UCSD-AML1 (cell line): ENCODE results near the gene TWIST2.

Experiments
- DNase-seq: peaks from one replicate; lab custom pipeline; 2025; ENCODE audit not compliant: unreplicated experiment; lab: John Stamatoyannopoulos, UW

Gene TWIST2

DNA sequence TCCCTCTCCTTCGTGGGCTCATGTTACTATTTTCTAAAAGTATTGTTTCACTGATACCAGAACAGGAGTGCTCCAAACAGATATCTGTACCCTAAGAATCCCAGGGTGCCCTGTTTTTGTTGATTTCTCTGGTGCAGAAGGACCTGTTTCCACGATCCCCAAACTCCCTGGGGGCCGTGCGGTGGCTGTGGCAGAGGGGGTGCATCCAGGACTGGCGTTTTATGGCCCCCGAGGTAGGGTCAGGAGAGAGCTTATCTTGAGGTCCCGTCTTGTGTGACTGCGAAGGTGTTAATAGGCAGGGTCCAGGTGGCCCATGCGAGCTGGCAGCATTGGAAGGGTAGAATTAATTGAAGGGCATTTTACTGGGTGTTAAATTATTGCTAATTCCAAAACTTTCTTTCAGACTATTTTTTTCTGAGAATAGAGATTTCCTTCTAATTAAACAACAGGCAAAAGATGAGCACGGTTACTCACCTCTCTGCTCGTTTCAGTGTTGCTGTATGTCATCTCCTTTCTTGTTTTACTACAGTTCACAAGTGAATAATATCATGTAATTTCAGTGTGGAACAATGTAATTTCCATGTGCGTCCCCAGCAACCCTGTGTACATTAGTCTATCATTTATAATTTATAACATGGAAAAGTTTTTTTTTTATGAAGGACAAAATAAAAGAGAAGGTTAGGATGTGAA, 8.2 kb downstream of the TWIST2 start:
- no peak for DNase-seq

DNA sequence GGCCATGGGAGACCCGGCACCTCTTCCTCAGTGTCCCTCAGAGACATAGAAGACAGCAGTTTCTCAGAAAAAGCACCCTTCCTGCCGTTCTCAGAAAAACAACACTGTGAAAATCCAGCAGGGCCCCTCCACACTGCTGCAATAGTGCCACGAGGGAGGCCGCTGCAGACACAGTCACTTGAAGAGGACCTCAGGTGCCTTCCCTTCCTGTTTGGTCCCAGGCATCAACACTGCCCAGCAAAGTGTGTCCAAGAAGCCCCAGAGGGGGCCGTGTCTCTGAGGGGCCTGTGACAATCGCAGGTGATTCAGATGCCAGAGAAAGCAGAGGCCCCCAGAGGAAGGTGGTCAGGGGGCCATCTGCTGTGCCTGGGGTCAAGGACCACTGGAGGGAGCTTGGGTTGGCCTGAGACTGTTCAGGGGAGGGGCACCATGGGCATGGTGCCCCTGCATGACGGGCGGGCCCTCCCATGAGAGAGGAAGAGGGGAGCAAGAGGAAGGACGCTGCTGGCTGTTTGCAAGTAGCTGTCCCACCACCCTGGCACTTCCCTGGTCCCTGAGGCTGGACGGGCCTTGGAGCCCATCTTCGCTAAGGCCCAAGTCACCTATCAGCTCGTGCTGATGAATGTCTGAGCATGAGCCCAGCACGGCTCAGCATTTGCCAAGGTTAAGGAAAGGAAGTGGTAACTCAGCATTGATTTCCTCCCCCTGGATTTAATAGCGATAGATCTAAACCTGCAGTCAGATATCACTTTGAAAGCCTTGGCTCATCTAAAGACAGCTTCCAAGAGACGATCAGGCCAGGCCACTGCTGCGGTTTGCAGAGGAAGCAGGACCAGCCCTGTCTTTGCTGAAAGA, 9.1 kb downstream of the TWIST2 start:
- DNase-seq = no peak

DNA sequence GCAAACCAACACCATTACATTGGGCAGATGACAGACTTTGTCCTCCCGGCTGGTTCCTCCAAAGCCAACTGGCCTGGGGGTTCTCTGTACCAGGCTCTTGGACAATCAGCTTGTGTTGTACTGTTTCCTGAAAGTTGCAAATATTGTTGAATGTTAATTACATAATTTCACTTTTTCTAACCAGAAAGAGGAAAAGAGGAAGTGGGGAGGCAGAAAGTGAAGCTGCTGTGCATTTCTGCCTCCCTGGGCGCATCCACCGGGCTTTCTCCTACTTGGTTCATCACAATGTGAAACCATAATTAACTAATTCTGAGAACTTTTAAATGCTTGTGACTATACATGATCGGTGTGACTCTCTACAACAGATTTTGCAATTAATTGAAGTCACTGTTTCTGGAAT, 10.1 kb downstream of the TWIST2 start:
- DNase-seq = no peak

DNA sequence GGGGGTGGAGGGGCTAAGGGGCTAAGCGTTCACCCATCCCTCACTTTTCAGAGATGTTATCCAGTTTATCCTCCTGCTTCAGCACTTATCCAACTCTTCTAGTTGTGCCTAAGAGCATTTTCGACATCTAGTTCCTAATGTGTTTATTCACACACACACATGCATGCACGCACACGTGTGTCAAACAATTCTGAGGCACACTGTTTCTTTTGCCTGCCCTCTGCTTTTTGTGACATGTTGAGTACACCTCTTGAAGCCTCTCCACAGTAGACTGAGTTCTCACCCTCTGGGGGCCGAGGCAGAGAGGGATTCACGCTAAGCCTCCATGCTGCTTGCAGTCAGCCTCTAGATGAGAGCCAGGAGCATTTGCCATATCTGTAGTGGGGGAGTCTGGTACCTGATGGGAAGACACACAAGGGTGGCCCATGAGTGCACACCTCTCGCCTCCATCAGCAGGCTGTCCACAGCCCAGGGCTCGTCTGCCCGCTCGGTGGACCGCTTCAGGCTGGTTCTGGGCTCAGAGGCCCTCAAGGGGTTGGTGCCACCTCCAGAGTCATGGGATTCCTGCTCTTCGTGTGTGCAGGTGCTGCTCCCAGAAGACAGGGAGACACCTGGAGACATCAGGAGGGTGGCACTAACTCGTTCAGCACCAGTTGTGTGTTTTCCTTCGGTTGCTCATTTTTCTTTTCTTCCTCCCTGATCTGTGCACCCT, 11.9 kb downstream of the TWIST2 start:
- no peak for DNase-seq

DNA sequence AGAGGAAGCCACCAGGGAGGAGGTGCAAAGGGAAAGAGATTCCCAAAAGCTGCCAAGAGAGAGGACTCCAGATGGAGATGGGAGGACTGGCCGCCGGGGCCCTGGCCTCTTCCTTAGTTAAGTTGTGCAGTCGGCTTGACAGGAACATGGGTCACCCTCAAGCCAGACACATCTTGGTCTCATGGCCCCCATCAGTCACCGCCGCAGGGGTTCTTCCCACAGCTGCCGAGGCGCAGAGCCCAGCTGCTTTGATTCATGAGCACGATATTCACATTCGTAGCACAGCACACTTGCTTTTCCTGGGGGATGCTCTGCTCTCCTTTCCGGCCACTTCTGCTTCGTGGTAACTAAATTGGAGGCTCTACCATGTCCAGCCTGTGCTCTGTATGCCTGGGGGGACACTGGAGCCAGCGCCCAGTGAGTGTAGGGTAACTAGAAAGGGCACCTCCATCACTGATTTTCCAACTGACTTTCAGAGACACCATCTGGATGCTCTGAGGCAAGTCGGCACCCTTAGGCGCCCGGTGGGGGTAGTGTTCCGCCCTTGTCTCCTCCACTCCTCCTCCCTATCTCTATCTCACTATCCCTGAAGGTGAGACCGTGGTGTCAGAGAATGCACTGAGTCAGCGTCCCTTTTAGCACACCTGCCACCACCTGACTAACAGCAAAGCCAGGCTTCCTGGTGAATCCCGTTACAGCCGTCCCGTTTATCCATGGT, 13.3 kb downstream of the TWIST2 start:
- DNase-seq = no peak

DNA sequence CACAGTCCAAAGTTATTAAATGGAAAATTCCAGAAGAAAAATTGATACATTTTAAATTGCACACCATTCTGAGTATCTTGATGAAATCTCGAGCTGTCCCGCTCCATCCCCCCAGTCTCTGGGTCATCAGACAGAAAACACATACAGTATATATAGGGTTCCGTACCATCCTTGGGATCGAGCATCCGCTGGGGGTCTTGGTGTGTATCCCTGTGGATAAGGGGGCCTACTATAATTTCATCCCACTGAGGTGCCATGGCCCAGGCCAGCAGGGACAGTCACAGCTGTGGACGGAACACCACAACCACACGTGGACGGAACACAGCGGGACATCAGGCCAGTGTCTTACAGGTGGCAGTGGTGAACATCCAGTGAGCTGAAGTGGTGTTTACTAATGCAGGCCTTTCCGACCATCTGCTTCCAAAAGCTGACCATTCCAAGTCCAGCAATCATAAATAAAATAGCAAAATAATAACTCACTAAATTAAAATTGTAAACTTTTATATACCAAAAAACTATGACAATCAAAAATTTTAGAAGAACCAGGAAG, 14.0 kb downstream of the TWIST2 start:
- DNase-seq = no peak

DNA sequence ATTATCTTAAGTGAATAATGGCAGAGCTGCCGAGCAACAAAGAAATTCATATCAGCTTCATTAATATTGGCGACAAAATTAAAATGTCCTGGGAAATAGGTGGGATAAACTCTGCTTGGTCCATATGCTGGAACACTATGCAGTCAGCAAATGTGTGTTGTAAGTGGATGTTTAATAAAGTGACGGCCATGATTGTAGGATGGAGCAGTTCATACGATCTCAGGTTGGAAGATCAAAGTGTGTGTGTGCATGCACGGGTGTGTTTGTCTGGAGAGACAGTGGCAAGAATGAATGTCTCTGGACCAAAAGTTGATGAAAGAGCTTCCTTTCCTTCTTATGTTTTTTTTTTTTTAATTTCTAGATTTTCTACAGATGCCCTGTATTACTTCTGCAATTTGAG, 14.8 kb downstream of the TWIST2 start:
- DNase-seq = no peak

DNA sequence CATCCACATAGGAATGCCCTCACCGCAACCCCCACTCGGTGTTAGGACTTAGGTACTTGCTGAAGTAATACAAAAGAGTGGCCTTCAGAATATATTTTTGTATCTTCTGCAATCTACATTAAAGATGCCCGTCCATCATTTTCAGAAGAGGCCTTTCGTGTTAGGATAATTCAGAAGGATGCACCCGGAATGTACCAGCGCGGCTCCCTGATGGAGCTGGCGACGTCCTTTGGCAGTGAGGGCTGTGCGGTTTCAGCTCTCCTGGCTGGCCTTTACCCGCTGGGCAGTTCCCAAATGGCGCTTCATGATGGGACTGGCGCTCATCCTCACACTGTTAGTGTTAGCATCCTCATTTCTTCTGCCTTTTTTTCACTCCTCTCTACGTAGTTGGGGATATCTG, 15.3 kb downstream of the TWIST2 start:
- DNase-seq = no peak

DNA sequence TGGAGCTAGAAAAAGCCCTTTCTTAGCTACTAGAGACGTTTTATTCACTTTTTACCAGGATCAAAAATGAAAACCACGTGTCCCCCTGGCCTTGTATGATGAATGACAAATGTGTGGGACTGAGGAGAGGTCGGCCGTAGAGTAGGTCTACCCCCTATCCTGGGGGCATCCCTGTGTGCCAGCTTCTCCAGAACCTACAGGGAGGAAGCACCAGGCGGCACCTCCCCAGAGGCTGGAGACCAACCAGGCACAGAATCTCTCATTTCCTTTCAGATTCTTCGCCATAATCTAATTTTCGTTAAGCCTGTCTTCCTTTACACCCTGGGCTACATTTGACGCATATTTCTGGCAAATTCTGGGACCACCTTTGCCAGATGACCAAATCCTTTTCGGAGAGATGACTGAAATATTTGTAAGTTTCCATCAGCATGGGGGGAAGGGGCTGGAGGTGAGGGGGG, 15.9 kb downstream of the TWIST2 start:
- DNase-seq = no peak

DNA sequence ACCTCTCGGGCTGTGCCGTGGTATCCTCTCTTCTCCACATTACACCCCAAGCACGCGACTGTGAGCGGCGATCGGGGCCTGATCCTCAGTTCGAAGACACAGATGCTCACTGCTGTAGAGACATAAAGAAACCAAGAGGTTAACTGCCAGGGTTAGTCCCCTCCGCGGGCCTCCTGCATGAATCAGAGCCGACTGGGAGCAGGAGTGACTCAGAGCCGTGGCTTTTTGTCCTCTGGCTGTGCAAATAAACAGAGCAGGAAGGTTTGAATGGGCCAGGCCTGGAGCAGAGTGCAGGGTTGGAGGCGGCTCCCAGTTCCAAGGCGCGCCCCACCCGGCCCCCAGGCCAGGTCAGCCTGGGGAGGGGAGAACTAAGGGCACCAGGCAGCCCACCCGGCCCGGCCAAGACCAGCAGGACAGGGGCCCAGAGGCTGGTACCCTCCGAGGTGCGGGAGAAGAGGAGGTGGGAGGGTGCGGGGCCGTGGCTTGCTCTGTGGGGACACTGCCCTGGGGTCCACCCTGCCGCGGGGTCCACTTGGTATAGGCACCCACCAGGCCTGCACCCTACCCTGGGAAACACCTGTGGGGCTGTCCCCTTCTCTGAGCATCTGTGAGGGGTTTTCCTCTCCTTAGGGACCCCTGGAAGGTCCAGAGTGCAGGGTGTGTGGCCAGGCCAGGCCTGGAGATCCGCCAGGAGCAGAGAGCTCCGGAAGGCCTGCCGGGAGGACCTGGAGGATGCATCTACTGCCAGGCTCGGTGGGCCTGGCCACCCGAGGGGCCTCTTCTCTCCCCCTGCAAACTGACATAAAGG, 16.5 kb downstream of the TWIST2 start:
- DNase-seq = no peak

DNA sequence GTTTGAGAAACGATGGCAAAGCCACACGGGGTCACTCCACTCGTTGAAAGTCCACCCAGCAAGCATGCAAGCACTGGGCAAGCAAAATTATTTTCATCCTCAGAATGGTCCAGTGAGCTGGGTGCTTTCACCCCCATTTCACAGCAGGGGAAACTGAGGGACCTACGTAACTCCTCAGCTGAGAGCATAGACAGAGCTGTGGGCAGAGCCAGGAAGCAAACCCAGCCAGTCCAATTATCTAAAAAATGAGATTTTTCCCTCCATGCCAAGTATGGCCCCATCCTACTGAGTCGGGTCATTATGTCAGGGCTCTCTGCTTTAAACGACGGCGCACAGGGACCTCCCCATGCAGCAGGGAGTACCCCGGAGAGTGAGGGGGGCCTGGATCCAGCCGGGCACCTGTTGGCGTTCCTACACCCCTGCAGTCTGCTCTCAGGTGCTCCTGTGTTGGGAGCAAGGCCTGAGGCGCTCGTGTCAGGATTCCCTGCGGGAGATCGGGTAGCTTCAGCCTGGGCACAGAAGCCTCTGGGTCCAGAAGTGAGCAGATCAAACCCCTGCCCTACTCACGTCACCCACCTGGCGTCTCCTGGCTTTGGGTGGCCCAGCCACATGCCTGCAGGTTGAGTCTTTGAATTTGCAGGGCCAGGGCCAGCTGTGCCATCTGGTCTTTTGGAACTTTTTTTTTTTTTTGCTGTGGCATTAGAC, 17.3 kb downstream of the TWIST2 start:
- DNase-seq = no peak

DNA sequence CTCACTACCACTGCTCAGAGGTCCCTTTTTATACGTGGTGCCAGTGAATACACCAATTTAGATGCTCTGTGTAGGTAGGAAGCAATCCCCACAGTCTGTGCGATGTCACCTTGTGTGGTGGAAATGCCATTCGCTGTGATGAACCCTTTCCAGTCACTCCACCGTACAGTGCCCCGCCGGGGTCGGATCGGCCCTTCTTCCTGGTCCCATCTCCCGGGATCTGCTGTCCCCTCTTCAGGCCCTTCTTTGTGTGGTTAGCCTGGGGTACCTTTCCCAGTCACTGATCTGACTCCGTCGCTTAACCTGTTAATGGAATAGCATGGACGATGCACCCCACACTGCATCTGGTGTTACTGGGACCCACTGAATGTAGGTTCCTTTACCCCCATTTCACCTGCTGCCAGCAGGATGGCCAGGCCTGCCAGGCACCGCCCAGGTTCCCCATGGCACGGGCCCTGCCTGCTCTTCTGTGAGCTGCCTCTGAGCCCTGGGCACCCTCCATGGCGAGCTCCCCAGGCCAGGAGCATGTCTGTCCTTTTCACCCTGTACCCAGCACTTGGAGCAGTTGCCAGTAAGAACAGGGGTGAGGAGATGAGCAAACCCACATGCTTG, 18.0 kb downstream of the TWIST2 start:
- no peak for DNase-seq

DNA sequence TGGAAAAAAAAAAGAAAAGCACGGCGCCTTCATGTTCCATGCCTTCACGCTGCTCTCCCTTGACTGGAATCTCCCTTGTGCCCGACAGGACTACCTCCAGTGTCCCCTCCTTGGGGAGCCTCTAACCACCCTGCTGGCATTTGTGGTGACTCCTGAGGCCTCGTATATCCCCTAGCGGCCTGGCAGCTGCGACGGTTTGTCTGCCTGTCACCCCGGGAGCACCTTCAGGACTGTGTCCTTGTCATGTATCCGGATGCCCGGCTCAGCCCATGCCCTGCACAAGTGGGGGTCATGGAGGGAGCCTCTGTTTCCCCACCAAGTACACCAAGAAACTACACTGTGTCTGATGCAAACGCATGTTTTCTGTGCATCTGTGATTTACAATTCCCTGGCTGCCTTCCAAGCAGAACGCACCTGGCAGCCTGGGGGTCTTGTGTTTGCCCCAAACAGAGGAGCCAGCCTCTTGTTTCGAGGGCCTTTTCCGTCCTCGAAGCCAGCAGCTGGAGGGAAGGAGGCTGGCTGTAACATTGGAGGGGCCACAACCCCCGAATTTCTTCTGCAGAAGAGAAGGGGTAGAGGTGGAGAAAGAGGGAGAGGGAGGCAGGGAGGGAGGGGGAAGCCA, 18.9 kb downstream of the TWIST2 start:
- no peak for DNase-seq

DNA sequence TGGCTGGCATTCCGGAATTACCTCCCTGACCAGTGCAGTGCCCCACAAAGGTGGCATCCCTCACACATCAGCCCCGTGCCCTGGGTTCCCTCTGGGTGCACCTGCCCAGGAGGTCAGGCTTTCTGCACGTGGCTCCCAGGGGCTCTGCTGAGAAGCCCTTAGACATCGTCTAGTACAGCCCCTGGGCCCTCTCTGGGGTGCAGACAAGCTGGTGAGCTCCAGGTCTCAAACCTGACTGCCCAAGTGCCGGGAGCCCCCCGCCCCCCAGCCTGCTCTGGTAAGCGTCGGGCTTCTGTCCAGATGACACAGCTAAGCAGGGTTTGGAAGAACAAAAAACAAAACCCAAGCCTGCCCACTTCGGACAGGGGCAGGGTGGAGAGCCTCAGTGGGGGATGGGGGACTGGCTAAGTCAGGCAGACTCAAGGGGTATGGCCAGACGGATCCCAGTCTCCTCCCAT, 20.2 kb downstream of the TWIST2 start:
- no peak for DNase-seq

DNA sequence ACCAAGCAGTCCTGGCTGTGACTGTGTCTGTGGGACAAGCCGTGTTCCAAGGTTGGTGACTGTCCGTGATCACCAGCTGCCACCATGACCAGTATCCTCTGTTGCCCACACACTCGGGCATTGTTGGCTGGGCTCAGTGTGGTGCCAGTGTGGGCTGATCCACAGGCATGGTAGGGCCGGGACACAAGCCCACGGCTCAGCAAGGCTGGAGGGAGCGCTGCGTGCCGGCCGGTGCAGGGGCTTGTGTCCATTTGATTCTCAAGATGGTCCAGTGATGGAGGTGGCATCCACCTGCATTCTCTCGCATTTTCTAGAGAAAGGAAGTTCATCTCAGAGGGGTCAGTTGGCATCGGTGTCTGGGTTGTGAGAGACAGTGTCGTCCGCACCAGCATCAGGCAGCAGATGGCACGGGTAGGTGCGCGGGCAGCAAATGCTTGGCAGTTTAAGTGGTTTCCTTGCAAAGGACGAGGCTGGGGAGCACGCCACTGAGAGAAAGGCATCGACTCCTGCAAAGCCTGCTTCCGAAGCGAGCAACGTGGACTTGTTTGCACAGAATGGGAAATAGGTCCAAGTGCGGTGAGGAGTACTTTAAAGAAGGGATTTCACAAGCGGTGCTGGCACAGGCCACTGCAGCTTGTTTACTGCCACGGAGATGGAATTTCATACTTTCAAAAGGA, 20.9 kb downstream of the TWIST2 start:
- no peak for DNase-seq

DNA sequence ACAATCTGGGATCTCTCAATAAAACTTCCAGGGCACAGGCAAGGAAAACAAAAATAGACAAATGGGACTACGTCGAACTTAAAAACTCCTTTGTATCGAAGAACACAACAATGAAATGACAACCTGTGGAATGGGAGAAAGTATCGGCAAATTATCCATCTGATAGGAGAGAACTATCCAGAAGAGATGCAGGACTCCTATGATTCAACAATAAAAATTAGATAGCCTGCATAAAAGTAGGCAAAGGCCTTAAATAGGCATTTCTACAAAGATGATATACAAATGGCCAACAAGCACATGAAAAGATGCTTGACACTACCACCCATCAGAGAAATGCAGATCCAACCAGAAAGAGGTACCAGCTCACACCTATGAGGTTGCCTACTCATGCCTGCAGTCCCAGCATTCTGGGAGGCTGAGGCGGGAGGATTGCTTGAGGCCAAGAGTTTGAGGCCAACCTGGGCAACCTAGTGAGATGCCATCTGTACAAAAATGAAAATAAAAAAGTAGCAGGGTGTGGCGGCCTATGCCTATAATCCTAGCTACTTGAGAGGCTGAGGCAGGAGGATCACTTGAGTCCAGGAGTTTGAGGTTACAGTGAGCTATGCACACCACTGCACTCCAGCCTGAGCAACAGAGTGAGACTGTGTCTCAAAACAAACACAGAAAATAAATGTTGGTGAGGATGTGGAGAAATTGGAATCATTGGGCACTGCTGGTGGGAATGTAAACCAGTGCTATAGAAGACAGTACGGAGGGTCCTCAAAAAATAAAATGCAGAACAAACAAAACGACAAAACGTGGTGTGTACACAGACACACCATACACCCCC, 21.6 kb downstream of the TWIST2 start:
- DNase-seq = no peak

DNA sequence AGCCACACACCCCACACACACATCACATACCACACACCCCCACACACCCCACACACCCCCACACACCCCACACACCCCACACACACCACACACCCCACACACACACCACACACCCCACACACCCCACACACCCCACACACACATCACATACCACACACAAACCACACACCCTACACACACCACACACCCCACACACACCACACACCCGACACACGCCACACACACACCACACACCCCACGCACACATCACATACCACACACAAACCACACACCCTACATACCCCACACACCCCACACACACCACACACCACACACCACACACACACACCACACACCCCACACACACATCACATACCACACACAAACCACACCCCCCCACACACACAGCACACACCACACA, 22.4 kb downstream of the TWIST2 start:
- no peak for DNase-seq
